ENCODE measurements around the gene TMEM132E. TPM values are rescaled to one million over a fixed set of nuclear protein-coding genes. Genes with fewer than 3 reads are reported as not detected.

The TMEM132E gene
- total RNA-seq, 3 donors from 2014 or later (not counting 1 experiment from before 2014, with no cell fraction given), result 0.05 to 0.08 TPM; not detected in 1

DNA sequence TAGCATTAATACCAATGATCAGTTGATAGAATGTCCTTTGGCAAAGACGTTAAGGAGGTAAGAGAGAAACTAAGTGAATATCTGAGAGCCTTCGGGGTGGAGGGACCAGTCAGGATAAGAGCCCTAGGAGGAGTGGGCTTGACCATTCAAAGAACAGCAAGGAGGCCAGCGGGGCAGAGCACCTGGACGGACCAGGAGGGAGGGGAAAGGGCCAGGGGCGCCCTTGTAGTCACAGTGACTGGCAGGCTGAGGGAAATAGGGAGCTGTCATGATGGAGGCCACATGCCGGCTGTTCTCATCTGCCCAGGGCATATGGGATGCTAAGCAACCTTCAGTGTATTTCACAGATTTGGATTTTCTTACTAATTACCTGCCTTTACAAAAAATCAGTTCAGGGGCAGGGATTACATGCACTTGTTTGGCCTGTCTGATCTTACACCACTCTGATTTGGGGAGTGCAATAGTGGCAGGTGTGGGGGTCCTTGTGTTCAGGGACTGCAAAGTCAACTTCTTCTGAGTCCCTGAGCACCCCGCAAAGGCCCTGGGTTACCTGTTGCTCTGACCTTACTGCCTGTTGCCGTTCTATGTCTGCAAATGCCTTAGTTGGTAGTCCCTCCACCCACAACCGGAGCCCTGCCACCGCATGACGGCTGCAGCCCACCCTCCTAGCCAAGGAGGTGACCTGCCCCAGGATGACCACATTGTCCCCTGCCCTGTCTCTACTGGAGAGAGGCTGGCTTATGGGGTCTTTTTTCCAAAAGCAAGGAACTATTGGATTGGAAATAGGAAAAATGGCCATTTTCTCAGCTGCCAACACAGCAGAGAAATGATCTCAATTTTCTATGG lies 10.0 kb downstream of the TMEM132E start:
- Mint-ChIP-seq H3K9me3 (no peaks in the 10 kb centered on the region), H3K27ac (no peak overlapping the region), H3K27me3 (ENCODE audit: low read depth in 2 of 2) (peaks cover 52 to 61% of the 10 kb centered on the region in 2 donors), H3K36me3 (no peaks in the 10 kb centered on the region), H3K4me1 (no peaks in the 10 kb centered on the region), H3K4me3 (no peak overlapping the region)
- H3K4me1 ChIP-seq (ENCODE audit: control insufficient read depth, insufficient read depth, low read length), result no peaks in the 10 kb centered on the region
- no peaks in the 10 kb centered on the region for H3K36me3 ChIP-seq (ENCODE audit: control insufficient read depth, insufficient read depth, low read length)
- WGBS (ENCODE audit: insufficient coverage), result 76% methylated on average over 11 of the region's 11 CpGs
- TF ChIP-seq, protein P1, sequence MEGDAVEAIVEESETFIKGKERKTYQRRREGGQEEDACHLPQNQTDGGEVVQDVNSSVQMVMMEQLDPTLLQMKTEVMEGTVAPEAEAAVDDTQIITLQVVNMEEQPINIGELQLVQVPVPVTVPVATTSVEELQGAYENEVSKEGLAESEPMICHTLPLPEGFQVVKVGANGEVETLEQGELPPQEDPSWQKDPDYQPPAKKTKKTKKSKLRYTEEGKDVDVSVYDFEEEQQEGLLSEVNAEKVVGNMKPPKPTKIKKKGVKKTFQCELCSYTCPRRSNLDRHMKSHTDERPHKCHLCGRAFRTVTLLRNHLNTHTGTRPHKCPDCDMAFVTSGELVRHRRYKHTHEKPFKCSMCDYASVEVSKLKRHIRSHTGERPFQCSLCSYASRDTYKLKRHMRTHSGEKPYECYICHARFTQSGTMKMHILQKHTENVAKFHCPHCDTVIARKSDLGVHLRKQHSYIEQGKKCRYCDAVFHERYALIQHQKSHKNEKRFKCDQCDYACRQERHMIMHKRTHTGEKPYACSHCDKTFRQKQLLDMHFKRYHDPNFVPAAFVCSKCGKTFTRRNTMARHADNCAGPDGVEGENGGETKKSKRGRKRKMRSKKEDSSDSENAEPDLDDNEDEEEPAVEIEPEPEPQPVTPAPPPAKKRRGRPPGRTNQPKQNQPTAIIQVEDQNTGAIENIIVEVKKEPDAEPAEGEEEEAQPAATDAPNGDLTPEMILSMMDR (IDR thresholded peaks at IDR 0.05), result no peak
- ATAC-seq (no peak), DNase-seq (no peak)
- H3K4me3 ChIP-seq (ENCODE audit: low read length), result no peak overlapping the region
- intact Hi-C loops (cut with micrococcal nuclease), result loop anchor here (10.0 kb wide), 1 partner anchor 65 kb away; no protein-coding TSS in a partner anchor
- no peaks in the 10 kb centered on the region for H3K9me3 ChIP-seq (ENCODE audit: control insufficient read depth, insufficient read depth, low read length)
- H3K27ac ChIP-seq (ENCODE audit: low read length), result no peak overlapping the region
- H3K27me3 ChIP-seq (ENCODE audit: control insufficient read depth, insufficient read depth, low read length), result no peaks in the 10 kb centered on the region

DNA sequence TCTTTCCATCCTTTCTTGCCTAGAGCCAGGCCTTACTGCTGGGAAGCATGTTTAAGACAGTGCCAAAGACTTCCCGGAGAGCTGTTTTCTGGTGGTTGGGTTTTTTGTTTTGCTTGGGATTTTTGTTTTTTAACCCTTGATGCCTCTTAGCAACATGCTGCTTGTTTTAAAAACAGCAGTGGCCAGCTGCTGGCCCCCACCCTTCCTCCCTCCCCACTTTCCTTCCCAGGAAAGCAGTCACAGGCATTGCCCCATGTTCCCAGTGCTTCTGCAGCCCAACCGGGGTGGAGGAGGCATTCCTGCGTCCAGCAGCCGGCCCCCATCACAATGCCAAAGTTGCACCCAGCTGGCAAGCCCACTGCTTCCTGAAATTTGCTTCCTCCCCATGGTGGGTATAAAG lies 12.6 kb downstream of the TMEM132E start:
- H3K27ac ChIP-seq (ENCODE audit: low read length), result no peak overlapping the region
- no peaks in the 10 kb centered on the region for H3K27me3 ChIP-seq (ENCODE audit: control insufficient read depth, insufficient read depth, low read length)
- no peaks in the 10 kb centered on the region for H3K36me3 ChIP-seq (ENCODE audit: control insufficient read depth, insufficient read depth, low read length)
- ATAC-seq, result no peak
- TF ChIP-seq, protein P1 (IDR thresholded peaks at IDR 0.05), result no peak
- intact Hi-C loops (cut with micrococcal nuclease), result no loop called here
- no peaks in the 10 kb centered on the region for H3K4me1 ChIP-seq (ENCODE audit: control insufficient read depth, insufficient read depth, low read length)
- Mint-ChIP-seq H3K27me3 (ENCODE audit: low read depth in 2 of 2) (peaks cover 39 to 46% of the 10 kb centered on the region in 2 donors), H3K4me3 (no peak overlapping the region), H3K27ac (no peak overlapping the region), H3K36me3 (no peaks in the 10 kb centered on the region), H3K4me1 (no peaks in the 10 kb centered on the region), H3K9me3 (no peaks in the 10 kb centered on the region)
- no peak overlapping the region for H3K4me3 ChIP-seq (ENCODE audit: low read length)
- DNase-seq, result no peak
- 71% methylated on average over 4 of the region's 4 CpGs for WGBS (ENCODE audit: insufficient coverage)
- no peaks in the 10 kb centered on the region for H3K9me3 ChIP-seq (ENCODE audit: control insufficient read depth, insufficient read depth, low read length)

DNA sequence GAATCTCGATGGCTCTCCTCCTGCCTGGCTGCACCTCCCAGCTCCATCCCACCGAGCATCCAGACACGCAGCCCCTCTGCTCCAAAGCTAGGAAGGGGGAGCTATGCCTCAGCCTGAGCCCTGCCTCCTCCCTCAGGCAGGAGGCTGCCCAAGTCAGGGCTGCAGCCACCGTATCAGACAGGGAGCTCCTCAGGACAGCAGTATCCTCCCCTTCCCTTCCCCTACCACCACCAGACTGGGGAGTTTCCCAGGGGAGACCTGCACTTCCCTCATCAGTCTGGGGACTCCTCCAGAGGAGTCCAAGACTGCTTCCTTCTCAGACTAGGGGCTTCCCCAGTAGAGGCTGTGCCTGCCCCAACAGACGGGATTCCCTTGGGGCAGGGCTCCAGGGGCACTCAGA lies 17.5 kb downstream of the TMEM132E start:
- Histone ChIP-seq H3K27me3 (ENCODE audit: control insufficient read depth, insufficient read depth, low read length) (no peaks in the 10 kb centered on the region), H3K9me3 (ENCODE audit: control insufficient read depth, insufficient read depth, low read length) (no peaks in the 10 kb centered on the region), H3K27ac (ENCODE audit: low read length) (no peak overlapping the region), H3K4me3 (ENCODE audit: low read length) (no peak overlapping the region), H3K4me1 (ENCODE audit: control insufficient read depth, insufficient read depth, low read length) (no peaks in the 10 kb centered on the region), H3K36me3 (ENCODE audit: control insufficient read depth, insufficient read depth, low read length) (no peaks in the 10 kb centered on the region)
- Mint-ChIP-seq H3K4me3 (no peak overlapping the region), H3K27ac (no peak overlapping the region), H3K36me3 (no peaks in the 10 kb centered on the region), H3K27me3 (ENCODE audit: low read depth in 2 of 2) (peaks cover 18 to 34% of the 10 kb centered on the region in 2 donors), H3K4me1 (no peaks in the 10 kb centered on the region), H3K9me3 (no peaks in the 10 kb centered on the region)
- TF ChIP-seq, protein P1 (IDR thresholded peaks at IDR 0.05), result no peak
- WGBS (ENCODE audit: insufficient coverage), result 23% methylated on average over 5 of the region's 5 CpGs
- DNase-seq, result no peak
- ATAC-seq, result no peak
- intact Hi-C loops (cut with micrococcal nuclease), result no loop called here
